GM21360 (cell line): ENCODE measurements around the gene ZCCHC4.

Experiments
- ATAC-seq: cut with Tn5 transposase; IDR thresholded peaks from one replicate; pipeline ENCODE4 v1.9.1; 2021; ENCODE audit warnings: mild to moderate bottlenecking, moderate library complexity; ENCODE audit not compliant: unreplicated experiment

Gene ZCCHC4, protein sequence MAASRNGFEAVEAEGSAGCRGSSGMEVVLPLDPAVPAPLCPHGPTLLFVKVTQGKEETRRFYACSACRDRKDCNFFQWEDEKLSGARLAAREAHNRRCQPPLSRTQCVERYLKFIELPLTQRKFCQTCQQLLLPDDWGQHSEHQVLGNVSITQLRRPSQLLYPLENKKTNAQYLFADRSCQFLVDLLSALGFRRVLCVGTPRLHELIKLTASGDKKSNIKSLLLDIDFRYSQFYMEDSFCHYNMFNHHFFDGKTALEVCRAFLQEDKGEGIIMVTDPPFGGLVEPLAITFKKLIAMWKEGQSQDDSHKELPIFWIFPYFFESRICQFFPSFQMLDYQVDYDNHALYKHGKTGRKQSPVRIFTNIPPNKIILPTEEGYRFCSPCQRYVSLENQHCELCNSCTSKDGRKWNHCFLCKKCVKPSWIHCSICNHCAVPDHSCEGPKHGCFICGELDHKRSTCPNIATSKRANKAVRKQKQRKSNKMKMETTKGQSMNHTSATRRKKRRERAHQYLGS

DNA sequence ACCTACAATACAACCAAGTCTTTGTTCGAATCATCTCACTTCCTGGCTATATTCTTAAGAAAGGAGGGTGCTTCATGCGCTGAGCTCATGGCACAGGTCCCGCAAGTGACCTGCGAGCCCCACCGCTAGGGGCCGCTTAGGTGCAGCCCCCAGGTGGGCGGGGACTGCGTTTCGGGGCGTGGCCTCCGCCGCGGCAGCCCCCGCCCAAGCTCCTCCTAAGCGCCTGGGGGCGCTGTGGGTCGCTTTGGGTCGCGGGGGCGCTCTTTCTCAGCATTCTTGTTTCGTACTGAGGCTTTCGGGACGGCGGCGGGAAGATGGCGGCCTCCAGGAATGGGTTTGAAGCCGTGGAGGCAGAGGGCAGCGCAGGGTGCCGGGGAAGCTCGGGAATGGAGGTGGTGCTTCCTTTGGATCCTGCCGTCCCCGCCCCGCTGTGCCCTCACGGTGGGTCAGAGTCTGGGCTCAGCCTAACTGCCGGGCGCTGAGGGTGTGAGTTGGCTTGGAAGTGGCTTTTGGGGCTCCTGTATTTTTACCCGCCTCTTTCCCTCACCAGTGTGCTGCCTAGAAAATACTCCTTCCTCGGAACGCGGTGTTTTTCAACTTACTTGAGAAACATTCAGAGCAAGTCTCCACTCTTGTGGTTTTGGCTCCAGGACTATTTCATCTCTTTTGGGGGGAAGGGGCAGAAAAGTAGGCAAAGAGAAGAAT is at the start of gene ZCCHC4:
Gene ZCCHC4 (plus strand): TSS at position 279 of the 705 bp plus-strand sequence. CDS start 36 bp downstream, at position 315.
- ATAC-seq = peak; percentile 81

DNA sequence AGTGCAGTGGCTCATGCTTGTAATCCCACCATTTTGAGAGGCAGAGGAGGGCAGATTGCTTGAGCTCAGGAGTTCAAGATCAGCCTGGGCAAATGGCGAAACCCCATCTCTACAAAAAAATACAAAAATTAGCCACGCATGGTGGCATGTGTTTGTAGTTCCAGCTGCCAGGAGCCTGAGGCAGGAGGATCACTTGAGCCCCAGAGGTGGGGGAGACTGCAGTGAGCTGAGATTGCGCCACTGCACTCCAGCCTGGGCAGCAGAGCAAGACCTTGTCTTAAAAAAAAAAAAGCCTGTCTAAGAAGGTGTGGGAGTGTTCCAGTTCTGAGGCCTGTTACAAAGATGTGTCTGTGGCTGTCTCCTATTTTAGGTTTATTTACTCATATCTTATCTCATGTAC is 40.7 kb upstream of the ZCCHC4 start:
- no peak for ATAC-seq

DNA sequence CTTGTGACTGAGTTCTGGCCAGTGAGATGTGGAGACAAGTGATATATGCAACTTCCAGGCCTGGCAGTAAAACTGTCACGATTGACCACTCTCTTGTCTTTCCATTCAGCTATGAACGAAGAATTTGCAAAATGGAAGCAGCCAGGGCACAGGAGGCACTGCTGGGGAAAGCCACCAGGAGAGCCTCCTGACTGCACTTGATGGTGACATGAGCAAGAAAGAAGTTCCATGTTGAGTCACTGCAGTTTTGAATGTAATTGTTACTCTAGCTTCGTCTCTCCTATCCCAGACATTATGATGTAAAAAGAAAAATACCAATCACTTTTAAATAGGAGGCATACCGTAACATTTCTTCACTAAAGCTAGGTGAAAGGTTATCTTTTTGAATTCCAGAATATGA is 32.4 kb upstream of the ZCCHC4 start:
- ATAC-seq = no peak

DNA sequence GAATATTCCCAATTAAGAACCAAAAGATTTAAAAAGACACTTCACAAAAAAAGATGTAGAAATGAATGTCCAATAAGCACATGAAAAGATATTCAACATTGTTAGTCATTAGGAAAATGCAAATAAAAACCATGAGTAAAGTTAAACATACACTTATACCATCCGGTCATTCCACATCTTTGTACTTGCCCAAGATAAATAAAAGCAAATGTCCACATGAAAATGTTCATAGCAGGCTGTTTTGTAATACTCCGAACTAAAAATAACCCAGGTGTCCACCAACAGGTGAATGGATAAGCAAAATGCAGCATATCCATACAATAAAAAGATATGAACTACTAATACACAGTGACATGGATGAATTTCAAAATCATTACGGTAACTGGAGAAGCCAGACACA is 28.6 kb upstream of the ZCCHC4 start:
- ATAC-seq = no peak

DNA sequence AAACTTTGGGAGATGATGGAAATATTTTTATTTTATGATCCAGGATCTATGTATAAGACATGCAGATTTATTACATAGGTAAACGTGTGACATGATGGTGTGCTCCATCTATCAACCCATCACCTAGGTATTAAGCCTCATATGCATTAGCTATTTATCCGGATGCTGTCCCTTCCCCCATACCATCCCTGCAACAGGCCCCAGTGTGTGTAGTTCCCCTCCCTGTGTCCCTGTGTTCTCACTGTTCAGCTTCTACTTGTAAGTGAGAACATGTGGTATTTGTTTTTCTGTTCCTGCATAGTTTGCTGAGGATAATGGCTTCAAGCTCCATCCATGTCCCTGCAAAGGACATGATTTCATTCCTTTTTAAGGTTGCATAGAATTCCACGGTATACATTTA is 28.1 kb upstream of the ZCCHC4 start:
- no peak for ATAC-seq

DNA sequence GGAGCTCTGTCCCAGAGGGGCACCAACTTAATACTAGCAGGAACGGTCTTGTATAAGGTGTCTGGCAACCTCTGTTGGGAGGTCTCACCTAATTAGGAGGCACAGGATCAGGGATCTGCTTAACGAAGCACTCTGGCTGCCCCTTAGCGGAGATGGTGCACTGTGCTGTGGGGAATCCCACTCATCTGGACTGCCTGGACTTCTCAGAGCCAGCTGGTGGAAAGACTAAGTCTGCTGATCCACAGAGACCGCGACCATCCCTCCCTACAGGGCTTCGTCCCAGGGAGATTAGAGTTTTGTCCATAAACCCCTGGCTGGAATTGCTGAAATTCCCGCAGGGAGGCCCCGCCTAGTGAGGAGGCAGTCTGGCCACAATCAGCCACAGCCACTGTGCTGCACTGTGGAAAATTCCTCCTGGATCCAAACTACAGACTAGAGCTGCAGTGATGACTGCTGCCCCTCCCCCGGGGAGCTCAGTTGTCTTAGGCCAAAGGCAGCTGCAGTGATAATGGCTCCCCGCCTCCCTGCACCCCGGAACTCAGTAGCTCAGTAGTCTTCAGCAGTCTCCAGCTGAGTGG is 22.0 kb upstream of the ZCCHC4 start:
- no peak for ATAC-seq

DNA sequence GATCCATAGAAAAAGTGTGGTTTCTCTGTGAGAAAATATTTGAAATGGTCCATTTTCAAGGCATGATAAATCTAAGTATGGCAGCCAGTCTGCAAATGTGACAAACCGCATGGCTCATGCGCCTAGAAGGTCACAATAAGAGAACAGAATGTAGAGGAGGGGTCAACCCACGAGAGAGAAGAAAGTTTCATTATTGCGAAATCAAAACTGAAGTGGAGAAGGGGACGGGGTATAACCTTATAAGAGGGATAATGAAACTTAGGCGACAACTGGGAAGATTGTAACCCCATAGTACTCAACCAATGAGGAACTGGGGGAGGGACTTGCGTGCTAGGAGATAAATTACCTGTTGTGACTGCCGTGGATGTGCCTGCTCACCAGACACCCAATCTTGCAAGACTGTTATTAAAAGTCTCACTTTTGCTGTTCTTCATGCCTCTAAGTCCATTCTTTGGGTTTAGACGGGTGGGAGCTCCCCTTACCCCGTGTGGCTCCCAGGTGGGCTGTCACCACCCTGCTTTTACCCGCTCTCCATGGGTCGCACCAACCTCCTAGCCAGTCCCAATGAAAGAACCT is 21.3 kb upstream of the ZCCHC4 start:
- ATAC-seq = no peak

DNA sequence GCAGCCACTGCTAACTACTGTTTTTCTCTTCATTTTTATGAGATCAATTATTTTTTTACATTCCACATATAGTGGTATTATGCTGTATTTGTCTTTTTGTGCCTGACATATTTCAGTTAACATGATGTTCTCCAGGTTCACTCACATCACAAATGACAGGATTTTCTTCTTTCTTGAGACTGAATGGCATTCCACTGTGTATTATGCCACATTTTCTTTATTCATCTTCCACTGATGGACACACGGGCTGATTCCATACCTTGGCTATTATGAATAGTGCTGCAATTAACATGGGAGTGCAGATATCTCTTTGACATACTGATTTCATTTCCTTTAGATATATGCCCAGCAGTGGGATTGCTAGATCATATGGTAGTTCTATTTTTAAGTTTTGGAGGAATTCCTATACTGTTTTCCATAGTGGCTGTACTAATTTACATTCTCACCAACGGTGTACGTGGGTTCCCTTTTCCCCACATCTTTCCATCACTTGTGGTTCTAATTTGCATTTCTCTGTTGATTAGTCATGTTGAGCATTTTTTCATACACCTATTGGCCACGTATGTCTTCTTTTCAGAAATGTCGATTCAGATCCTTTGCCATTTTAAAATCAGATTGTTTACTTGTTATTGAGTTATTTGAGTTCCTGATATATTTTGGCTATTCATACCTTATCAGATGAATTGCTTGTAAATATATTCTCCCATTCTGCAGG is 14.9 kb upstream of the ZCCHC4 start:
- no peak for ATAC-seq

DNA sequence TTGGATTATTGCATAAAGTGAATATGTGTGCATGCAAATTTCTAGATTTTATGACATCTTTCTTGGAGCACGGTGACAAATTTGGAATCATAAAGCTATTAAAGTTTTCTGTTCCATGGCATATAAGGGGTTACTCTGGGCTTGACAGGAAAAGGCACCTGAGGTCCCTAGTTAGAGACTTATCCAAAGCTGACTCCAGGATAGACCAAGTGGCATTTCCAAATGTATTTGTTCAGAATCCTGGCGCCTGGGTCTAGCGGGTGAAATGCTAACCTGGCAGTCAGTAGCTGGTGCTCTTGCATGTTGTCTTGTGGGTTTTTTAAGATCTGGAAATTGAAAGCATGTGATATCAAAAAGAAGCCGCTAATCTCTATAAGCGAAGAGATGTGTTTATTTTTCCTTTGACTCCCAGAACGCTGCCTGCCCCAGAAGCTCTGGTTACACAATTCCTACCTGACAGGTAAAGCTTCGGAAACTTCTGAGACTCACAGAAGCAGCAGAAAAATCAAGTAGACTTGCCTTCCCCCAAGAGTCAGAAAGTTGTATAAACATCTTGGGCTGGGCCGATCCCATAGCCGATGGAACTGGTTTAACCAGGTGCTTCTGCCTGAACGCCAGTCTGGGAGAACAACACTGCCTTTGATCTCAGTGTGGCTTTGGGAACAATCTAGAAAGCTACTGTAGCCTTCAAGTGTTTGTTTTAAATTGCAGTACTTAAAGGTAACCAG is 12.9 kb upstream of the ZCCHC4 start:
- no peak for ATAC-seq

DNA sequence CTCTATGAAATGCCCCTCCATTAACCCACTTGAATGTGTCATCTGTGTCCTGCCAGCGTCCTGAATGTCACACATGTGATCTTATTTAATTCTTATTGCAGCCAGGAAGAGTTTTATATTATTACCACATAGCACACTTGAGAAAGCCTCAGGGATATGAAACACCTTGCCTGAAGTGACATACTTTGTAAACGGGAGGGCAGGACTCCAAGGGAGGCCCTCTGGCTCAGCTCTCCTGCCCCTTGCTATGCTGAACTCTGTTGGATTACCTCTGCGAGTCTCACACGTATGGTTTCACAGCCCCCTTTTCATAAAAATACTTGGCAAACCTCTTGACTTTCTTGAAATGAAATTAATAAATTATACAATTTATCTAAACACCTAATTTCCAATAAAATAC is 11.1 kb upstream of the ZCCHC4 start:
- ATAC-seq = no peak

DNA sequence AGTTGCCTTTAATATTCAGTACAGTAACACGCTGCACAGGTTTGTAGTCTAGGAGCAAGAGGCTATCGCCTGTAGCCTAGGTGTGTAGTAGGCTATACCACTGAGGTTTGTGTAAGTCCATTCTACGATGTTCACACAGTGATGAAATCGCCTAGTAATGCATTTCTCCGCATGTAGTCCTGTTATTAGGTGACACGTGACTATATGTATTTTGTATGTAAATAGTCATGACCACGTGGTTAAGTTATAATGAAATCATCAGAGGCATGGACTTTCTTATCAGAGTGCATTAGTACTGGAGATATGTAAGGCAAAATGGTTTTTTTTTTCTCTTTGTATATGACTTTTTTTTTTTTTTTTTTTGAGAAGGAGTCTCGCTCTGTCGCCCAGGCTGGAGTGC is 9.9 kb upstream of the ZCCHC4 start:
- no peak for ATAC-seq

DNA sequence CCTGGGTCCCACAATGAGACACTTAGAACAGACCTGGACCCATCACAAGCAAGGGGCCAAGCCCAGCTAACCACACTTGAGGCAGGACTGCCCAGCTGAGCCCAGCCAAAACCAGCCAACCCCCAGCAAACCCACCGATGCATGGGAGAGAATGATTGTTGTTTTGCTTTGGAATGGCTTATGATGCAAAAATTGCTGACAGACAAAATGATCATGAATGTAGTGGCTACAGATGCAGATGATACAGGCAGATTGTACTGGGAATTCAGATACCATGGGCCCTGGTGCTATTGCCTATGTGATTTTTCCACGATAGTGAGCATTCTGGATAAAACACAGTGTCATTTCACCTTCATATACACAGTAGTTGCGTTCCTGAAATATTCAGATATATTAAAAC is 9.0 kb upstream of the ZCCHC4 start:
- no peak for ATAC-seq

DNA sequence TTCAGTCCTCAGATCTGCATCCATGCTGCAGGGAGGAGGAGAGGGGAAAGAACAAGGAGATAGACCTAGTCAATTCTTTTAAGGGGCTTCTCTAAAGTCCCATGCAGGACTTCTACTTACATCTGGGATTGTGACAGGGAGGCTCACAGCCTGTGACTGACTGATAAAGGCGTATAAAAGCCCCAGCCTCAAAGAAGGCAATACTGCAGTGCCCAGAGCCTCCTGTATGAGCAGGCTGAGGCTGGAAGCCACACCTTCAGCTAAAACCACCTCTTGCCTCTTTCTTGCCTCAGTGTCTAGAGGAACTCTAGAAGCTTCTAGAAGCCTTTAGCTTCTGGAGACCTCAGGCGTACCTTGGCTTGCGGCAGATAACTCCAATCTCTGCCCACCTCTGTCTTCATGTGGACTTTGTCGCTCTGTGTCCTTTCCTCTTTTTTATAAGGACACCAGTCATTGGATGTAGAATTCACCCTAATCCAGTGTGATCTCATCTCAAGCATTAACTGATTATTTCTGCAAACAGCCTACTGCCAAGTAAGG is 6.0 kb upstream of the ZCCHC4 start:
- no peak for ATAC-seq

DNA sequence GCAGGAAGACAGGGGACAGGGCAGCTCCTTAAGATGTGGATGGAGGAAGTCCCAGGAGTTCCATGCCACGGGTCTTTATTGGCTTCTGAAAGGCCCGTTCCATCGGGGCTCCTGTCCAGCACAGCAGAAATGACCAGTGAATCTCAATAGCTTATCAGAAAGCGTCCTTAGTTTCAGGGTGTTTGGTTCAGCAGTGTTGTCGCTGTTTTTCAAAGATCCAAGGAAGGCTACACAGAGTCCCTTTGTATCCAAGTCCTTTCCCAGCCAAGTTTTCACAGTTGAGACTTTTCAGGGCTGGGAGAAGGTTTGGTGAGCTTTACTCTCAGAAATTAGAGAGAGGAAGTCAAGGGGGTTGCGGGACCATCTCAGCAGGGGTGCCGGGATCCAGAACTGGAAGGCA is 5.0 kb upstream of the ZCCHC4 start:
- no peak for ATAC-seq

DNA sequence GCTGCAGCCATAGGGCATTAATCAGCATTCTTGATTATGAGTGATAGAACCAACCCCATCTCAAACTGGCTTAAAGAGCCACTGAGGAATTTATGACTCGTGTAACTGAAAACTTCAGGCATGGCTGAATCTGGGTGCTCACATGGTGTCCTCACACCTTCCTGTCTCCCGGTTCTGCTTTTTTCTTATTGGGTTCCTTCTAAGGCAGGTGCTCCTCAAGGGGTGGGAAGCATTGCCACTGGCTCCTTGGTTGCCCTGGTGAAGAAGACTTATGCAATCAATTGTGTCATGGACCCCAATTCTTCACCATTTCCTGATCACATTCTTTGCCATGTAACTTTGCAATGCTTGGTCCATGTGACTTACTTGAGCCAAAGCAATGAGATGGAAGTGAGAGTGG is 4.3 kb upstream of the ZCCHC4 start:
- no peak for ATAC-seq

DNA sequence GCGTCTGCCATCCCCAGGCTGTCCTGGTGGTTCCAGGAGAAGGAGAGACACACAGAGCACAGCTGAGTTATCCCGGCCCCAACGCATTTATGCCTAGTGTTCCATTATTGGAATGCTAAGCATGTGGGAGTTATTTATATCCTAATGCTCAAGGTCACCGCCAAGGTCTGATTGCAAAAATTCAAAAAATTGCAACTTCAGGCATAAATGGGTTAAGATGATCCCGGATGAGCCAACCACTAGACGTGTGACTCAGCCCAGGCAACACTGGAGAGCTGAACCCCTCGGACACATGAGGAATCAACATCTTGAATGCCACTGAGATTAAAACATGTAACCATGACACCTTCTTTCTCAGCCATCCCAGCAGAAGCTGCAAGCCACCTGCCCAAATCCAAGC is 3.8 kb upstream of the ZCCHC4 start:
- ATAC-seq = no peak

DNA sequence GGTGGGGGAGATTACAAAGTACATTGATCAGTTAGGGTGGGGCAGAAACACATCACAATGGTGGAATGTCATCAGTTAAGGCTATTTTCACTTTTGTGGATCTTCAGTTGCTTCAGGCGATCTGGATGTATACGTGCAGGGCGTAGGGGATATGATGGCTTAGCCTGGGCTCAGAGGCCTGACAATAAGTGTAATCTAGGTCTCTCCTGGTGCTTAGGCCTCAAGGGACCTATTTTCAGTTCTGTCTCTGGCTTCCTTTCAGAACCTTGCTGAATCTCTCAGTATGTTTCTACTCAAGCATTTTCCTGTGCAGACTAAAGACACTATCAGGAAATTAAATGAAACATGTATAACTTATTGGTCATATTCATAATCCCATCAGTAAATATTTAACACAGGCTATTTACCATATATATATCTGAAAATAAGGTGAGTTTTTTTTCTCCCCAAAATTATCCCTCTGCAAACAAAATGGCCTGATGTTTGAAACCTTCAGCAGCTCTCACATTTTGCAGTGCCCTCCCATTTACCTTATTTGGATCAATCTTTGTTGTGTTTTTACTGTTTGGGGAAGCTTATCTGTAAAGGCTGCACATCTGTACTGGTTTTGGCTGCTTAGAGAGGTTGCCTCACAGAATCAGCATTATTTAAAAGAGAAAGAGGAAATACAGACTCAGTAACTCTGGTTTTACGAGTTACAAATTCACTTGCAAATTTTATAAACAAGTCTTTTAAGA is 2.3 kb upstream of the ZCCHC4 start:
- peak; percentile 55 for ATAC-seq

DNA sequence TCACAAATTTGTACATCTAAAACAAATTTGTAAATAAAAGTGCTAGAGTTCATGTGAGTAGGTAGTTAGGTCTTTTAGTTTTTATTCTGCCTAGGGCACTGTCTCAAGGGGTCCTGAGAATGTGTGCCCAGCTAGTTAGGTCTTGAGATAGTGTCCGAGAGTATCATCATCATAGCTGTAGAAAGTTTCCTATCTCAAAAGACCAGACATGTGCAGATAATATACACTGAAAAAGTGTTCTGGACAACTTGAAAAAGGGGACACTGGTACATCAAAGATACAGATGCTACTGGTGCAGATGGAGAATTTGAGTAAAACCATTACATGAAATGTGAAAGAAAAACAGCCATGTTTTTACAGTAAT is 1.8 kb upstream of the ZCCHC4 start:
- no peak for ATAC-seq

DNA sequence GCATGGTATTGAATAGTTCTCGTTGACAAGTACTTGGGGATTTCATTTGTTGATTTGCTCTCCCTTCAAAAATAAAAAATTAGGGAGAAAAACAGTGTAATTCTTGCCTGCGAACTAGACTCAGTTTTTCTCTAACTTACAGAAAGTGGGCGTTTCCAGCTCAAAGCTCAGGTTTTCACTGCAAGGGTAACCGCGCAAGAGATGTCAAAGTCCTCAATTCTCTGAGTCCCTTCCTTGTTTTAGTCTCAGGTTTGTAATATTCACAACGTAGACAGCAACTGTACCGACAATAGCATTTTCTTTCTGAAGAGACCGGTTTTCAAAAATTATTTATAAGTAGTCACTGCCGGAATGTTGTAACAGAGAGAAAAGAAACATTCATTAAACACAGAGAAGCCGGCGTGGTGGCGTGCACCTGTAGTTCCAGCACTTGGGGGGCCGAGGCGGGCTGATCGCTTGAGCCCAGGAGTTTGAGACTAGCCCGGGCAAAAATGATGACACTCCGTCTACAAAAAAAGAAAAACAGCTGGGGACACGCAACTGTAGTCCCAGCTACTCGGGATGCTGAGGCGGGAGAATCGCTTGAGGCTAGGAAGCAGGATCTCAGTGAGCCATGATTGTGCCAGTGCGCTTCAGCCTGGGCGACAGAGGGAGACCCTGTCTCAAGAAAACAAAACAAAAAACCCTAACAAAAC is 774 bp downstream of the ZCCHC4 start:
- no peak for ATAC-seq
